Fibroblast of lung (primary cell): Measurements from ENCODE around the gene NEGR1.

Experiments used
- EZH2 ChIP-seq: IDR thresholded peaks from 2 replicates; pipeline ENCODE4 v1.5.1; 2012; ENCODE audit warnings: low read length, control low read depth, mild to moderate bottlenecking; ENCODE audit errors: missing control alignments
- TF ChIP-seq, protein P1 (sequence below), 2 donors: IDR thresholded peaks in 1 of 2; conservative IDR thresholded peaks in 1 of 2; 1 replicate in 1 of 2; 2 replicates in 1 of 2; pipeline ENCODE4 v1.5.1; 2011 to 2012; ENCODE audit warnings: low read length in 2 of 2, control low read depth in 1 of 2, inconsistent platforms in 1 of 2, low read depth in 1 of 2, mild to moderate bottlenecking in 1 of 2

DNA sequence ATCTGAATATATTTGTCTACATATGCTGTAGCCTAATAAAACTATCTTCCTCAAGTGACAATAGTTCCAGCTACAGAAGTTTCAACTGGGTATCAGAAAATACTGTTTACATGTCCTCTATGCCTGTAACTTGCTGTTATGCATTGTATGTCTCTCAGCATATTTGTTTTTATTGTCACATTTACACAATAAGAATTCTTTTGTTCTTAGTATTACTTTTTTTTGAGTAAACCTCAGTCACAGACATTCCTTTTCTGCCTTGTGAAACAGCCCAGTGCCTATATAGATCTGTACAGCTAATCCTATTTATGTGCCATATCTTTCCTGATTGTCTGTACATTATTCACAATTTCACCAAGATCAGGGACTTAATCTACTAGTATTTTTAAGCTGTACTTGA, 565.2 kb downstream of the NEGR1 start:
- TF ChIP-seq, protein P1, sequence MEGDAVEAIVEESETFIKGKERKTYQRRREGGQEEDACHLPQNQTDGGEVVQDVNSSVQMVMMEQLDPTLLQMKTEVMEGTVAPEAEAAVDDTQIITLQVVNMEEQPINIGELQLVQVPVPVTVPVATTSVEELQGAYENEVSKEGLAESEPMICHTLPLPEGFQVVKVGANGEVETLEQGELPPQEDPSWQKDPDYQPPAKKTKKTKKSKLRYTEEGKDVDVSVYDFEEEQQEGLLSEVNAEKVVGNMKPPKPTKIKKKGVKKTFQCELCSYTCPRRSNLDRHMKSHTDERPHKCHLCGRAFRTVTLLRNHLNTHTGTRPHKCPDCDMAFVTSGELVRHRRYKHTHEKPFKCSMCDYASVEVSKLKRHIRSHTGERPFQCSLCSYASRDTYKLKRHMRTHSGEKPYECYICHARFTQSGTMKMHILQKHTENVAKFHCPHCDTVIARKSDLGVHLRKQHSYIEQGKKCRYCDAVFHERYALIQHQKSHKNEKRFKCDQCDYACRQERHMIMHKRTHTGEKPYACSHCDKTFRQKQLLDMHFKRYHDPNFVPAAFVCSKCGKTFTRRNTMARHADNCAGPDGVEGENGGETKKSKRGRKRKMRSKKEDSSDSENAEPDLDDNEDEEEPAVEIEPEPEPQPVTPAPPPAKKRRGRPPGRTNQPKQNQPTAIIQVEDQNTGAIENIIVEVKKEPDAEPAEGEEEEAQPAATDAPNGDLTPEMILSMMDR (conservative IDR thresholded peaks at IDR 0.05 in 1 of 2, IDR thresholded peaks at IDR 0.05 in 1 of 2; ENCODE audit: low read depth in 1 of 2, low read length in 2 of 2), result no peak
- TF ChIP-seq EZH2, result no peak
